ENCODE measurements around the gene RPL22.

Gene RPL22

GRCh38 chr1:6212193-6212959 lies 13.0 kb upstream of the RPL22 start:
- H3K27ac Mint-ChIP-seq: no peak overlapping the region
- no peak overlapping the region for H3K4me3 Mint-ChIP-seq
- no peaks in the 10 kb centered on the region for H3K9me3 Mint-ChIP-seq
- H3K27me3 Mint-ChIP-seq: peaks cover 22% of the 10 kb centered on the region
- H3K4me1 Mint-ChIP-seq (ENCODE audit: low read depth): peaks cover 4% of the 10 kb centered on the region
- H3K36me3 Mint-ChIP-seq (ENCODE audit: low read depth): no peaks in the 10 kb centered on the region

- Mint-ChIP-seq H3K4me3 (no peak overlapping the region), H3K27me3 (peaks cover 26% of the 10 kb centered on the region), H3K27ac (no peak overlapping the region), H3K9me3 (no peaks in the 10 kb centered on the region), H3K4me1 (ENCODE audit: low read depth) (peaks cover 4% of the 10 kb centered on the region), H3K36me3 (ENCODE audit: low read depth) (no peaks in the 10 kb centered on the region)
Measured at GRCh38 chr1:6211731-6212130, 12.3 kb upstream of the RPL22 start.

GRCh38 chr1:6210591-6211355 lies 11.4 kb upstream of the RPL22 start:
- H3K27ac Mint-ChIP-seq: no peak overlapping the region
- no peaks in the 10 kb centered on the region for H3K9me3 Mint-ChIP-seq
- peaks cover 4% of the 10 kb centered on the region for H3K4me1 Mint-ChIP-seq (ENCODE audit: low read depth)
- peaks cover 25% of the 10 kb centered on the region for H3K27me3 Mint-ChIP-seq
- no peaks in the 10 kb centered on the region for H3K36me3 Mint-ChIP-seq (ENCODE audit: low read depth)
- no peak overlapping the region for H3K4me3 Mint-ChIP-seq

- Mint-ChIP-seq H3K4me3 (no peak overlapping the region), H3K9me3 (no peaks in the 10 kb centered on the region), H3K27ac (no peak overlapping the region), H3K4me1 (ENCODE audit: low read depth) (peaks cover 6% of the 10 kb centered on the region), H3K36me3 (ENCODE audit: low read depth) (no peaks in the 10 kb centered on the region), H3K27me3 (peaks cover 18% of the 10 kb centered on the region)
Measured at GRCh38 chr1:6209661-6210580, 10.5 kb upstream of the RPL22 start.

- peaks cover 15% of the 10 kb centered on the region for H3K27me3 Mint-ChIP-seq
- H3K4me3 Mint-ChIP-seq: peak overlapping the region; percentile 7
- H3K36me3 Mint-ChIP-seq (ENCODE audit: low read depth): no peaks in the 10 kb centered on the region
- H3K27ac Mint-ChIP-seq: no peak overlapping the region
- H3K4me1 Mint-ChIP-seq (ENCODE audit: low read depth): peaks cover 10% of the 10 kb centered on the region
- H3K9me3 Mint-ChIP-seq: no peaks in the 10 kb centered on the region
Measured at GRCh38 chr1:6208723-6209660, 9.6 kb upstream of the RPL22 start.

- Mint-ChIP-seq H3K9me3 (no peaks in the 10 kb centered on the region), H3K27ac (no peak overlapping the region), H3K4me3 (no peak overlapping the region), H3K36me3 (ENCODE audit: low read depth) (no peaks in the 10 kb centered on the region), H3K4me1 (ENCODE audit: low read depth) (peaks cover 10% of the 10 kb centered on the region), H3K27me3 (peaks cover 15% of the 10 kb centered on the region)
Measured at GRCh38 chr1:6207921-6208320, 8.5 kb upstream of the RPL22 start.

GRCh38 chr1:6207075-6207885 lies 7.9 kb upstream of the RPL22 start:
- Mint-ChIP-seq H3K27me3 (peaks cover 12% of the 10 kb centered on the region), H3K4me3 (peak overlapping the region; percentile 65)

GRCh38 chr1:6206520-6206855 lies 7.1 kb upstream of the RPL22 start:
- H3K4me3 Mint-ChIP-seq: peak overlapping the region; percentile 65
- peaks cover 10% of the 10 kb centered on the region for H3K4me1 Mint-ChIP-seq (ENCODE audit: low read depth)
- no peaks in the 10 kb centered on the region for H3K9me3 Mint-ChIP-seq

More at GRCh38 chr1:6207075-6207885, 7.9 kb upstream of the RPL22 start:
- H3K36me3 Mint-ChIP-seq (ENCODE audit: low read depth): no peaks in the 10 kb centered on the region
- H3K27ac Mint-ChIP-seq: no peak overlapping the region
- no peaks in the 10 kb centered on the region for H3K9me3 Mint-ChIP-seq
- H3K4me1 Mint-ChIP-seq (ENCODE audit: low read depth): peaks cover 10% of the 10 kb centered on the region

GRCh38 chr1:6205849-6206519 lies 6.6 kb upstream of the RPL22 start, which contains the start of gene RNF207:
RNF207 (plus strand) TSS chr1:6206119; CDS start chr1:6206536, 417 bp downstream.
- Mint-ChIP-seq H3K9me3 (no peaks in the 10 kb centered on the region), H3K27me3 (peaks cover 12% of the 10 kb centered on the region), H3K4me3 (peak within 1 kb of the TSS; percentile 70), H3K4me1 (ENCODE audit: low read depth) (peaks cover 10% of the 10 kb centered on the region), H3K36me3 (ENCODE audit: low read depth) (no peaks in the 10 kb centered on the region), H3K27ac (no peak within 1 kb of the TSS)

More at GRCh38 chr1:6206520-6206855, 7.1 kb upstream of the RPL22 start:
- H3K36me3 Mint-ChIP-seq (ENCODE audit: low read depth): no peaks in the 10 kb centered on the region
- no peak overlapping the region for H3K27ac Mint-ChIP-seq
- H3K27me3 Mint-ChIP-seq: peaks cover 12% of the 10 kb centered on the region

GRCh38 chr1:6202256-6202655 lies 2.9 kb upstream of the RPL22 start:
- Mint-ChIP-seq H3K4me1 (ENCODE audit: low read depth) (peaks cover 36% of the 10 kb centered on the region), H3K4me3 (no peak overlapping the region), H3K27ac (no peak overlapping the region), H3K36me3 (ENCODE audit: low read depth) (peaks cover 16% of the 10 kb centered on the region), H3K27me3 (peaks cover 5% of the 10 kb centered on the region), H3K9me3 (no peaks in the 10 kb centered on the region)

- Mint-ChIP-seq H3K27me3 (no peaks in the 10 kb centered on the region), H3K9me3 (no peaks in the 10 kb centered on the region), H3K36me3 (ENCODE audit: low read depth) (peaks cover 30% of the 10 kb centered on the region), H3K27ac (peak overlapping the region; percentile 94), H3K4me3 (peak overlapping the region; percentile 90), H3K4me1 (ENCODE audit: low read depth) (peaks cover 50% of the 10 kb centered on the region)
Measured at GRCh38 chr1:6200188-6200809, 904 bp upstream of the RPL22 start.

GRCh38 chr1:6198646-6199297 lies 623 bp downstream of the RPL22 start:
- H3K9me3 Mint-ChIP-seq: no peaks in the 10 kb centered on the region
- H3K4me3 Mint-ChIP-seq: peak overlapping the region; percentile 90
- H3K27ac Mint-ChIP-seq: peak overlapping the region; percentile 91
- H3K36me3 Mint-ChIP-seq (ENCODE audit: low read depth): peaks cover 38% of the 10 kb centered on the region
- H3K4me1 Mint-ChIP-seq (ENCODE audit: low read depth): peaks cover 54% of the 10 kb centered on the region
- no peaks in the 10 kb centered on the region for H3K27me3 Mint-ChIP-seq
